ENCODE results near the gene NDUFB4.
"Not testable (repeated sequence)": the region's sequence is repeated elsewhere in the genome, so short reads cannot be mapped to it uniquely, and the experiment has no call there.

Gene NDUFB4

DNA sequence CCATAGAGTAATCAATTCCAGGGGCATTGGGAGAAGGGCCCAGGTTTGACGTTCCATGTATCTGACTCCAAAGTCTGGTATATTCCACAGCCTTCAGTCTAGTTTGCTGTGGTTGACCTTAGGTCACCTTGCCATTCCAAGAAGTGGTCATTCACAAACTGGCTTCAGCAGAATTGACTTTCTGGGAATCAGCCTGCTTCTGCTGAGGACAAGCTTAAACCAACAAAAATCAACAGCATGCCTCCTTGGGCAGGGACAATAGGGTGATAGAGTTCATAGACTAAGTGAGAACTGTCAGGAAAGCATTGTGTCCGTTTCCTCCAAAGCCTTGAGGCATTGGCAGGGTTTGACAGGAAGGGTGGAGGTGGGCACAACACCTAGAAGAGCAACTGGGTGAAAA, 24.1 kb upstream of the NDUFB4 start:
- no peak for DNase-seq

DNA sequence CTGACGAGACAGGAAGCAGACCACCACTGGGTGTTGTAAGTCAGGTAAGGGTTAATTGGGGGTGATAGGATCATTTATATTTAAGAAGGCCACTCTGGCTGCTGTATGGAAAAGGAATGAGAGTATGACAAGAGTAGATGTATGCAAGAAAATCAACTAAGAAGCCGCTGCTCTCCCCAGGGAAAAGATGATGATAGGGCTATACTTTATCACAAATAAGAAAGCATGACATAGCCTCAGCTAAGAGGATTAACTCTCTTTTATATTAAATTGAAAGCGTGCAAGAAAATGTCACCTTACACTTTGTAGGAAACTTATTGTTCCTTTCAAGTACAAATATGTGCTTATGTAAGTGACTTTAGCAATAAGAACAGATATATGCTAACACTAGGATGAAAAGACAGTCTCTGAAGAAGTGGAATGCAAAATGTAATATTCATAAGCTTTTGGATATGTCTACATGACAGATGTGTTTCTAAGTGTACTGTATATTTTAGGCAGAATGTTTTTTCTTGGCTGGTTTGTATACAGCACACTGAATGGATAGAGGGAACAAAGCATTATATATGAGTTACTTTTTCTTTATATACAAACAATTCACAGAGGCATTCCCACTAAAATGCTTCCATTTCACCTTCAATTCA, 8.7 kb upstream of the NDUFB4 start:
- no peak for DNase-seq

DNA sequence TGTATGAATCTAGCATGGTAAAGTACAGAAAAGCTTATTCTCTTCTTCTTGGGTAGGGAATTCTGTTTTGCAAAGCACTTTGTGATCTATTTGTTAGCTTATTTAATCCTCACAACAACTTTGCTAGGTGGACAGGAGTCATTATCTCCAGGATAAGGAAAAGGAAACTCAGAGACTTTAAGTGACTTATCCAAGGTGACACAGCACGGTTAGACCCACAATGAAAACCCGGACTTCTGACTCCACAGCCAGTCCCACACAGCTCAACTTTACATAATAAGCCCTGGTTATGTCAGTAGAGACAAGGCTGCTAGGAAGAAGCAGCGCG, 384 bp upstream of the NDUFB4 start:
- DNase-seq: no peak

DNA sequence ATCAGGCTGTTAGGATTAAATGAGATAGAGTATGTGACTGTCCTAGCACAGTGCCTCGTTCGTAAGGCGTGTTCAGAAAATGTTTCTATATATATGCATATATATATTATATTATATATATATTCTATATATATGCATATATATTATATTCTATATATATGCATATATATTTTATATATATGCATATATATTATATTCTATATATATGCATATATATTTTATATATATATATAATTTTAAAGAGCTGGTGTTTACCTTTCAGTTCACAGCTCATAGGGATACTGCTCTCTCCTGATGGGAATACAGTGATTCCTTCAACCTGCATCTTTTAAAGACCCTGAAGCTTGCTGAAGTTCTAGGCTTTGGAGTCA, 702 bp downstream of the NDUFB4 start:
- no peak for DNase-seq

DNA sequence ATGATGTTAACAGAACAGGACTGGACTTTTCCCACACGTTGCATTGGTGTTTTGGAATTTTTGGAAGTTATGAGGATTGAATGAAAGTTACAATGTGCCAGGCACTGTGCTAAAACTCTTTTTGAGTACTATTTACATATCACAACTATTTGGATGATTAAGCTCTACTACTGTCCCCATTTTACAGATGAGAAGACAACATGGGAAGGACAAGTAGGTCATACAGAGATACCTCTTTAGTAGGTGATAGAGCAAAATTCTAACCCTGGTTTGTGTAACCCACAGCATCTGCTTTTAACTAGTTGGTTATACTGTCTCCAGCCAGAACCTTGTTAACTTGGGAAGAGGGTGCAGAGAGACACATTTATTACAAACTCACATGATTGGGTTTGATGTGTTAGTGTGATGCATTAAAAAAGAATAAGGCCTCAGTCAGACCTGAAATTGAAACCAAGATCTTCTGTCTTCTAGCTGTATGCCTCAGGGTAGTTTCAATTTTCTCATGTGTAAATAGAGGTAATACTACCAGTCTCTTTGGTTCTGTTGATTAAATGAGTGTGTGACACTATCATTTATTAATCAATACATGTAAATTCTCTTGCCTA, 1.4 kb downstream of the NDUFB4 start:
- peak; percentile 10 for DNase-seq

DNA sequence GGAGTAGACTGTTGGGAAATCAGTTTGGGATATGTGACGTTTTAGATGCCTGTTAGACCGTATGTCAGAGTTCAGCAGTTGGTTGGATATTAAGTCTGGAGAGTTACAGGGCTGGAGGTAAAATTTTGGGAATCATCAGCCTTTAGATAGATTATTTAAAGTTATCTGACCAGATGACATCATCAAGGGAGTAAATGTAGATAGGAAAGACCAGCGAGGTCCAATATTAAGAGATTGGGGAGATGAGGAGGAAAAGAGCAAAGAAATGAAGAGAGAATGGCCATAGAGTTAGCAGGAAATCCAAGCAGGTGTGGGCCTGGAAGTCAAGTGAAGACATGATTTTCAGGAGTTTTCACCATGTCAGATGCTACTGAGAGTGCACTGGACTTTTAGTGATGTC, 3.1 kb downstream of the NDUFB4 start:
- DNase-seq: no peak

DNA sequence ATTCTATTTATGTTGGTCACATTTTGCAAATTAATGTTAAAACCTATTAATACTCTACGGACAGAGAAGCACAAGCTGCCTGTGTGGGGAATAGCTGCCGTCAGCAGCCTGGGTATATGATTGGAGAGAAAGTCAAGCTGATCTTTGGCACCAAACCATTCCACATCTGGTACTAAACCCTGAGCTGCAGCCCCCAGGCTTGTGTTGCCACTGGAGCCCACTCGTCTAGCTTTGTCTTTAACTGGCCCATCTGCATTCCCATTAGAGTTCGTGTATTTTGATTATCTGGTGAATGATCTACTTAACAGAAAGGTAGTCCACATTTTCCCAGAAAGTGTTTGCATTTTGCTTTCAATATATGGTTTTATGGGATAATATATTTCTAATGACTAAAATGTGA, 5.4 kb downstream of the NDUFB4 start:
- no peak for DNase-seq

DNA sequence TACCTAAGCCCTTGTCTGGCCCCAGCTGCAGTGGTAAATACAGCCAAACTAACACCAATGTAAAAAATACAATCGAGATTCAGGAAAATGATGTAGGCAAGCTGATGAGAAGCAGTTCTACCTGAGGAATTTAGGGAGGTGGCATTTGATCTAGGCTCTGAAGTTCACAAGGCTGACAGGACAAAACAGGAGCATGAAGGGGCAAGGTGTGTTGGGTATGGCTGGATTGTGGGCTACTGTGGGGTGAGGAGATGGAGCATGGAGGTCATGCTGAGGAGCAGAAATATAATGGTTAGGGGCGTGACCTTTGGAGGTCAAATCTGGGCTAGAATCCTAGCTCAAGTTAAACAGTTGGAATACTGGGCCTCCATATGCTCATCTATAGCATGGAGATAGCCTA, 6.5 kb downstream of the NDUFB4 start:
- no peak for DNase-seq

DNA sequence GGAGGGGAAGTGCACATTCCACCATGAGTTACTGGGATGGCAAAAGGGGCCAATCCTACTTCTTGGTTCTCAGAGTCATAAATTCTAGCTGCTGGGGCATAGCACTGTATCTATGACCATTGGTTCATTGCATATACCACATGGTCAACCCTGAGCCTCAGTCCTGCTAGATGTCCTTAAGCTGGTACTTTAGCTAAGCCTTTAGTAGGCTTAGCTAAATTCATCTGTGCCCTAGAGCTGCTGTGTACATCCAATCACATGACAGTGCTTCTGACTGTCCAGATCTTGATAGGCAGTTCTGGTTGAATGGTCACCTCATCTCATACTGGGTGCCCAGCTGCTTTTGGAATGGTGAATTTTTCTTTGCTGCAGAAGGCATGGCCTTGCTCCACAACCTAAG, 8.2 kb downstream of the NDUFB4 start:
- DNase-seq: no peak

DNA sequence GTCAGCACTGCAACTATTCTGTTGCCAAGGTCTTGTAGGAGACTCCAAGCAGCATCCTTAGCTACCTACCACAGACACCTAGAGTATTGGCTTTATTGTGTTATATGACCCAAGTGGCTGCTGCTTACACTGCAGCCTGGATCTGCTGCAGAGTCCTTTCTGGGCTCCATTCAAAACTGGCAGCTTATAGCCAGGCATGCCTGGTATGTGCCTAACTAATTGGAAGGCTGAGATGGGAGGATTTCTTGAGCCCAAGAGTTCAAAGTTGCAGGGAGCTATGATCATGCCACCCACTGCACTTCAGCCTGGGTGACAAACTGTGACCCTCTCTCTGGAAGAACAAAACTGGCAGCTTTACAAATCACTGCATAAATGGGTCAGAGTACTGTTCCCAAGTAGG, 8.6 kb downstream of the NDUFB4 start:
- no peak for DNase-seq

DNA sequence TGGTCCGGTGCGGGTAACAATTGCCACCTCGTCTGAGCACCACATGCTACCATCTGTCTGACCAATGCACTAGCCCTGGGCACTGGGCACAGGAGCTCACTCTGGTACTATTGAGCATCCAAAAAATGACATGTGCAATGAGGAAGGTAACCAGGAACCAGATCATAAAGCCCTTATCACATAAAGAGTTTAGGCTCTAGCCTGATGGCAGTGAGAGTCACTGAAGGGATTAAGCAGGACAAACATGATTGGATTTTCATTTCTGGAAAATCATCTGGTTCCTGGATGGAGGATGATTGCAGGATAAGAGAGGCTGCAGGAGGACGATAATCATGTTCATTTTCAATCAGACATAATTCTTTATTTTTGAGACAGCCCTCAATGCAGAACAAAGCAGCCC, 12.4 kb downstream of the NDUFB4 start:
- DNase-seq: no peak

DNA sequence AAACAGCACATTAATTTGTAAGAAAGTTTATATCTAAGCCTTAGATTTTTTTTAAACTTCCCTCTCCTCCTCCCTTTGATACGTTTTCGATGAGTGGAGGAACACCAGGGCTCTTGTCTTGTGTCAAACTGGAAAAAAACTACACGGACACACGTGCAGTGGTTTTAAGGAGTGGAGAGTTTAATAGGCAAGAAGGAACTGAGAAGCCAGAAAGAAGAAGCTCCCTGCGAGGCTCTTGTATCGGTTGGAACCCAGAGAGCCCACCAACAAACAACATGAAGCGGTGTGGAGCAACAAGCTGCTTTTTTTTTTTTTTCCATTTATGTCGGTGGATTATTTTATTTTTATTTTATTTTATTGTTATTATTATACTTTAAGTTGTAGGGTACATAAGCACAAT, 18.6 kb downstream of the NDUFB4 start:
- DNase-seq: no peak

DNA sequence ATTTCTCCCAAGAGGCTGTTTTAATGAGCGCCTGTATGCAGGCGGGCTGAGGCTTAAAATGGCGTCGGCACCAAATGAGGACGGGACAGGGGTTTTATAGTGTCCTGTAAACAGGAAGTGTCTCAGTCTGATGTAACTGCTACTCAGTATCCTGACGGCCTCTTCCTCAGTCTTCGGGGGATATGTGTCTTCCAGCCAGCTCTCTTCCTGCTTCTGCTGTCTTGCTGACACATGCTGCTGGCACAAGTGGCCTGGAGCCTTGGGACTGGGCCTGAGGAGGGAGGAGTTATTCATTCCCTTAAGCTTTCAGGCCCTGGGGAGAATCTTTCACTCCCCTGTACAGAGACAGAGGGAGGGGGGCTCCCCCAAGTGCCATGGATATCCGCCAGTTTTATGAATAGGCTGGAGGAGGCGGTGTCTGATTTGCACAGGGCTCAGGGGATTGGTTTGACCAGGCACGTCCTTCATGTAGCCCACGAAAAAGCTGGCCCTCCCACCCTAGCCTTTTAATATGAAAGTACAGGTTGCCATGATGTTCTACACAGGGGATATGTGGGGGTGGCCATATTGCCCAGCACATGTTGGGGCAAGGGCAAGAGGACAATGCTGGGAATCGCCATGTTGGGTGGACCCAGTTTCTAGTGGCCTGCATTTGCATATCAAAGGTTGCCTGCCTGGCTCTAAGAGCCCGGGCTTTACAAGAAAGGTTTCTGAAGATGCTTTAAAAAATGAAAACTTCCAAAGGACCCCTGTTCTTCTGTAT, 19.9 kb downstream of the NDUFB4 start:
- no peak for DNase-seq

DNA sequence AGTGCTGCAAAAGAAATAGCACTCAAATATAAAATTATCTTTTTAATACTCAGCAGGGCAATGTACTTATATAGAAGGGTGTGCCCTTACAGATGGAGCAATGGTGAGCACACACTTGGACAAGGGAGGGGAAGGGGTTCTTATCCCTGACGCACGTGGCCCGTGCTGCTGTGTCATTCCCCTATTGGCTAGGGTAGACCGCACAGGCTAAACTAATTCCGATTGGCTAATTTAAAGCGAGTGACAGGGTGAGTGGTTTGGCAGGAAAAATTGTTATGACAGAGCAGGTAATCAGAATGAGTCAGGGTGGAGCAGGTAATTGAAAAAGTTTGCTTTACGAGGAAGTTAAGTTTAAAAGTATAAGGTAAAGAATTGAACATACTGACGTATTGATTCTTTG, 20.6 kb downstream of the NDUFB4 start:
- DNase-seq: not testable (repeated sequence)

DNA sequence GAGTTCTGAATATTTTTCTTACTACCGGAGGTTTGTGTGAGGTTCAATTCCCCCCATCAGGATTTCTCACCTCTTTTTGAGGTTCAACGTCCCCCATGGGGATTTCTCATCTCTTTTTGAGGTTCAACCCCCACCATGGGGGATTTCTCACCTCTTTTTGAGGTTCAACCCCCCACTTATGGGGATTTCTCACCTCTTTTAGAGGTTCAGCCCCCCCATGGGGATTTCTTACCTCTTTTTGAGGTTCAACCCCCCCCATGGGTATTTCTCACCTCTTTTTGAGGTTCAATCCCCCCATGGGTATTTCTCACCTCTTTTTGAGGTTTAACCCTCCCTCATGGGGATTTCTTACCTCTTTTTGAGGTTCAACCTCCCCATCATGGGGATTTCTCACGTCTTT, 26.3 kb downstream of the NDUFB4 start:
- no peak for DNase-seq

DNA sequence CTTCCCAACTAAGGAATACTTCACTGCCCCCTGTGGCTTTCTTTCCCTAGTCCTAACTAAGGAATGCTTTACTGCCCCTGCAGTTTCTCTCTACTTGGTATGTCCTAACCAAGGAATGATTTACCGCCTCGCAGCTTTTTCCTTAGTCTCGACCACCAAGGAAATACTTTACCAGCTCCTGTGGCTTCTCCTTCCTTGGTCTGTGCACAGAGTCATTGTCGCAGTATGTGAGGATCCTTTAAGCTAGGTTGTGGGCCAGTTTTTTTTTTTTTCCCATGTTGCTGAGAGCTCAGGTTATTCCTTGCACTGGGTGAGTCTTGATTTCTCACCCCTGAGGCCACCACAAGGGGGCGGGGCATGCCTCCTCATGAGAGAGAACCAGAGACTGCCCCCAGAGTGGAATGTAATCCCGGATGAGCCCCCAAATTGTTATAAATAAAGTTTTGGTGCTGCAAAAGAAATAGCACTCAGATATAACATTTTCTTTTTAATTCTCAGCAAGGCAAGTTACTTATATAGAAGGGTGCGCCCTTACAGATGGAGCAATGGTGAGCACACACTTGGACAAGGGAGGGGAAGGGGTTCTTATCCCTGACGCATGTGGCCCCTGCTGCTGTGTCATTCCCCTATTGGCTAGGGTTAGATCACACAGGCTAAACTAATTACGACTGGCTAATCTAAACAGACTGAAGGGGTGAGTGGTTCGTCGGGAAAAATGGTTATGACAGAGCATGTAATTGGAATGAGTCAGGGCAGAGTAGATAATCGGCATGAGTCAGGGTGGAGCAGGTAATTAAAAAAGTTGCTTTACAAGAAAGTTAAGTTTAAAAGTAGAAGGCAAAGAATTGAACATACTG, 27.0 kb downstream of the NDUFB4 start:
- no peak for DNase-seq

DNA sequence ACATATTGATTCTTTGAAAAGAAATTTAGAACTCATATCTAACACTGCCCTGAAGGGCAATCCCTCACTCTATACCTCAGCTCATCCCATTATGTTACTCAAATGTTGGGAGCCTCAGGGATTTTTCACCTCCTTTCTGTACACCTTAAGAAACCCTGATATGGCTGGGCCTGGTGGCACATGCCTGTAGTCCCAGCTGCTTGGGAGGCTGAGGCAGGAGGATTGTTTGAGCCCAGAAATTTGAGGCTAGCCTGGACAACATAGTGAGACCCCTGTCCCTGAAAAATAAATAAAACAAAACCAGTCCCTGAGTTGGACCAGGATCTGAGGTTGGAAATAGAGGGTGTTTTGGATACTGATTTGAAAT, 27.6 kb downstream of the NDUFB4 start:
- no peak for DNase-seq

DNA sequence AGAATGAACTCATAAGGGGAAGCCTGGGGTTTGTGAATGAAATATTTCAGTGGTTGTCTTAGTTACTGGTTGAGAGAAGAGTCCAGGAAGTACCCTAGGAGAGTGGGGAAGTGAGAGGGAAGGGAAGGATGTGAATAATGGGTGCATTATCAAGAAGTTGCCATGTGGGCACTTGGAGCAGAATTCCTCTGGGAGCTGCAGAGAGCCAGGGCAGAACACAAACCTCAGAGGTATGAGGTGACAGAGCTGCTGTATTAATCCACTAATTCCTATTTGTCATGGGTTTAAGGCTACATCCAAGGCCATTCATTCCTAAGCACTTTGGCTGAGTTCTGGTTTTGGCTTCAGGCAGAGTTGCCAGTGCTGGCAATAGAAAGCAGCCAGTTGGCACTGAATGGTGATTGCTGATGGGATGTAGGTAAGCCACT, 29.0 kb downstream of the NDUFB4 start:
- DNase-seq: no peak

DNA sequence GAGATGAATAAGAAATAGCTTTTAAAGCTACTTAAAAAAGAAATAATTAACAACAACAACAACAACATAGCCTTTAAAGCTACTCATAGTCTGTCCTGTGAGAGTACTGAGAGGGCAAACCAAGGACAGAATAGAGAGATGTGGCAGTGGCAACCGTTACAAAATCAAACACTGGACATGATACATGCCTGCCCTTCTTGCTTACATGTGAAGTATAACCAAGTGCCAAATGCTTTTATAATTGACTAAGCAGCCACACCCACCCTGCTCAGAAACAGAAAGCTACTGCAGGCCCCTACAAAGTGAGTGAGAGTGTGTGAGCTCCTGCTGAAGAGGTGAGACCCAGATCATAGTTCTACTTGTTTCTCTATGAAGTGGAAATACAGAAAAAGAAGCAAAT, 38.4 kb downstream of the NDUFB4 start:
- DNase-seq: no peak

DNA sequence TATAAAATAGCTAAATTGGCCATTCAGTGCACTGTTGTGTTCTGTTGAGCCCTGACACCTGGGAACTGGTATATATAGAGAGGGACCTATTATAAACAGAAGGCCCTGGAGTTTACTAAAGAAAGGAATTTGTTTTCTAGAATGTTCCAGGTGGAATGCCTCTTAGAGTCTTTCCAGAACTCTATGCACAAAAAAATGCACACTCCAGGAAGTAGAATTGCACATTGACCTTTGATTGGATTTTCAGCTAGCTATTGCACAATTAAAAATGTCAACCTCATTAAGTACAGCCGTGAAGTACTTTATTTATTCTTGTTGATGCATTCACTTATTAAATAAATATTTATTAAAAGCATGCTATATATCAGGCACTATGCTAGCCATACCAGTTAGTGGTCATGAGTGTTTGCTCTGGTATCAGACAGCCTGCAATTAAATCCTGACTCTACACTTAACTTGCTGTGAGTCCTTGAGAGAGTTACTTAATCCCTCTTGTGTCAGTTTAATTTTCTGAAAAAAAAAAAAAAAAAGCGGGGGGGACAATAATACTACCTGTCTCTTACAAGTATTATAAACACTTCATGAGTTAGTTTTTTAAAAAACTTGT, 40.8 kb downstream of the NDUFB4 start:
- no peak for DNase-seq

DNA sequence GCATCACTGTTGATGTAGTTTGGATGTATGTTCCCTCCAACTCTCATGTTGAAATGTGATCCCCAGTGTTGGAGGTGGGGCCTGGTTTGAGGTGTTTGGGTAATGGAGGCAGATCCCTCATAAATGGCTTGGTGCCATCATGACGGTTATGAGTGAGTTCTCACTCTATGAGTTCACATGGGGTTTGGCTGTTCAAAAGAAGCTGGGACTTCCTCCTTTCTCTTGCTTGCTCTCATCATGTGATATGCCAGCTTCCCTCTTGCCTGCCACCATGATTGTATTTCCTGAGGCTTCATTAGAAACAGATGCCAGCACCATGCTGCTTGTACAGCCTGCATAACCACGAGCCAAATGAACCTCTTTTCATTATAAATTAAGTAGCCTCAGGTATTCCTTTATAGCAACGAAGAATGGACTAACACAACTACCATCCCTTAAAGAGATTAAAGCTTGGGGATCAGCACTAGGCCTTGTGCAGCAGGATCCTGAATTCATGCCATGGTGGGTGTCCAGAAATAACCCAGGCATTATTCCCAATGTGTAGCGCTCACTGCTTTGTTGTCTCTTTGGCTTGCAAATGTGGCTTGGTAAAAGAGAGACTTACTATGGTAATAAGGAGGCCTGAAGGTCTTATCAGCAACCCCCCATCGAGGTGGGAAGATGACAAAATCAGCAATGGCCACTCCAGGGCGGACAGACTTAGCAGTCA, 41.9 kb downstream of the NDUFB4 start:
- DNase-seq: no peak

DNA sequence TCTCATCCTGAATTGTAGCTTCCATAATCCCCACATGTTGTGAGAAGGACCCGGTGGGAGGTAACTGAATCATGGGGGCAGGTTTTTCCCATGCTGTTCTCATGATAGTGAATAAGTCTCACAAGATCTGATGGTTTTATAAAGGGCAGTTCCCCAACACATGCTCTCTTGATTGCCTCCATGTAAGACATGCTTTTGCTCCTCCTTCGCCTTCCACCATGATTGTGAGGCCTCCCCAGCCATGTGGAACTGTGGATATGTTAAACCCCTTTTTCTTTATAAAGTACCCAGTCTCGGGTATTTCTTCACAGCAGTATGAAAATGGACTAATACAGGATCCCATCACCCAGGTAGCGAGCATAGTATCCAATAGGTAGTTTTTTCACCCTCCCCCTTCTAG, 42.7 kb downstream of the NDUFB4 start:
- not testable (repeated sequence) for DNase-seq

DNA sequence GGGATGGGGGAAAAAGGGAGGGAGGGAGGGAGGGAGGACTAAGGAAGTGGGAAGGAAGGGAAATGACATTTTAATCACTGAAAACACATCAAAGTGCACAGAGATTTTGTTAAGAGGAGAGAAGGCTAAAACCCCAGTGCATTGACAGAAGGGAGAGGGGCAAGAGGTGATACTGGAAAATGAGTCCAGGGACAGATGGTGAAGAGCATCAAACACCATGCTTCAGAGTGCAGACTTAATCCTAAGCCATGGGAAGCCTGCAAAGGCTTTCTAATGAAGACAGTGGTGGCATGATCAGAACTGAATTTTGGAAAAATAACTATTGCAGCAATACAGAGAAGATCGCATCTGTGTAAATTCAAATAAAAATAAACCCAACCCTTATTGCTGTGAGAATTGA, 44.1 kb downstream of the NDUFB4 start:
- no peak for DNase-seq
